Tibial nerve (tissue), 4 donors: Measurements from ENCODE around the gene RXYLT1.

Experiments
- CTCF ChIP-seq, 5 experiments: fragments of 200-600 bp in 3 of 5; fragments of 450-650 bp in 2 of 5; sonication (generic) in 3 of 5; IDR thresholded peaks; one replicate each; pipeline ENCODE4 v1.5.1; 2016 to 2019; ENCODE audit warnings: antibody characterized with exemption in 5 of 5, mild to moderate bottlenecking in 3 of 5, moderate library complexity in 2 of 5
- EP300 ChIP-seq, 2 donors: sonication (generic); formaldehyde crosslinking; IDR thresholded peaks; one replicate each; pipeline ENCODE4 v1.6.1; 2017; ENCODE audit warnings: antibody characterized with exemption in 2 of 2, mild to moderate bottlenecking in 1 of 2
- POLR2A ChIP-seq, 2 donors: fragments of 450-650 bp; IDR thresholded peaks; one replicate each; pipeline ENCODE4 v1.6.1; 2017; ENCODE audit warnings: antibody characterized with exemption in 2 of 2, mild to moderate bottlenecking in 2 of 2, moderate library complexity in 2 of 2

GRCh38 chr12:63857771-63858670 lies 78.3 kb downstream of the RXYLT1 start:
- no peak for TF ChIP-seq CTCF (IDR thresholded peaks at IDR 0.05)
- no peak for TF ChIP-seq POLR2A (IDR thresholded peaks at IDR 0.05)
- no peak for TF ChIP-seq EP300 (IDR thresholded peaks at IDR 0.05)
